Brain microvascular endothelial cell (primary cell): ENCODE results near the gene C6orf136.

Experiments
- DNase-seq: peaks from one replicate; pipeline ENCODE4 v3.0.0-alpha.2; 2020
- H3K27ac ChIP-seq: fragments of 250-450 bp; sonication (Bioruptor Pico); 2 replicates; pipeline ENCODE4 v1.5.1; 2020; ENCODE audit warnings: mild to moderate bottlenecking, moderate library complexity
- H3K27me3 ChIP-seq: fragments of 250-450 bp; sonication (Bioruptor Pico); replicated peaks from 2 replicates; pipeline ENCODE4 v1.5.1; 2020; ENCODE audit warnings: mild to moderate bottlenecking
- H3K36me3 ChIP-seq: fragments of 250-450 bp; sonication (Bioruptor Pico); replicated peaks from 2 replicates; pipeline ENCODE4 v1.5.1; 2020; ENCODE audit warnings: mild to moderate bottlenecking
- H3K4me3 ChIP-seq: 2 replicates; pipeline ENCODE4 v1.5.1; 2011; ENCODE audit warnings: low read depth, mild to moderate bottlenecking, control low read depth, low read length, moderate library complexity
- CTCF ChIP-seq: IDR thresholded peaks from 2 replicates; pipeline ENCODE4 v1.5.1; 2011; ENCODE audit warnings: low read depth, mild to moderate bottlenecking, moderate library complexity, low read length, control low read depth, inconsistent platforms; ENCODE audit errors: missing control alignments
- in situ Hi-C: cut with HindIII; loops from 2 replicates; pipeline ENCODE4 v1.10.0; 2017; ENCODE audit warnings: low sequenced_read_pairs, low pct_ligation_motif_present

C6orf136 gene

GRCh38 chr6:30676660-30677285, 29.8 kb downstream of the C6orf136 start:
- in situ Hi-C loops: no loop called here
- Histone ChIP-seq H3K27me3 (no peaks in the 10 kb centered on the region), H3K27ac (no peak overlapping the region), H3K36me3 (peaks cover 52% of the 10 kb centered on the region), H3K4me3 (no peak overlapping the region)
- no peak for TF ChIP-seq CTCF
- no peak for DNase-seq

- TF ChIP-seq CTCF: peak; percentile 98
- Histone ChIP-seq H3K36me3 (peaks cover 63% of the 10 kb centered on the region), H3K27me3 (no peaks in the 10 kb centered on the region), H3K27ac (no peak overlapping the region), H3K4me3 (peak overlapping the region; percentile 35)
- DNase-seq: peak; percentile 69
- in situ Hi-C loops: no loop called here
These were observed 32.2 kb downstream of the C6orf136 start for GRCh38 chr6:30678964-30679726.

- Histone ChIP-seq H3K36me3 (peaks cover 63% of the 10 kb centered on the region), H3K27me3 (no peaks in the 10 kb centered on the region), H3K4me3 (peak overlapping the region; percentile 26), H3K27ac (no peak overlapping the region)
- TF ChIP-seq CTCF: no peak
- in situ Hi-C loops: no loop called here
- no peak for DNase-seq
These were observed 33.0 kb downstream of the C6orf136 start for GRCh38 chr6:30679765-30680535.

- peak overlapping the region; percentile 84 for H3K27ac ChIP-seq
- no peak for DNase-seq
- no peaks in the 10 kb centered on the region for H3K27me3 ChIP-seq
- peaks cover 56% of the 10 kb centered on the region for H3K36me3 ChIP-seq
- peak overlapping the region; percentile 89 for H3K4me3 ChIP-seq
- in situ Hi-C loops: no loop called here
- TF ChIP-seq CTCF: no peak
These were observed 34.8 kb downstream of the C6orf136 start for GRCh38 chr6:30681766-30682142.

GRCh38 chr6:30682143-30683117, 35.5 kb downstream of the C6orf136 start:
- H3K27ac ChIP-seq: peak overlapping the region; percentile 84
- in situ Hi-C loops: no loop called here
- H3K36me3 ChIP-seq: peaks cover 49% of the 10 kb centered on the region
- peak overlapping the region; percentile 89 for H3K4me3 ChIP-seq
- peak; percentile 88 for DNase-seq
- no peak for TF ChIP-seq CTCF
- no peaks in the 10 kb centered on the region for H3K27me3 ChIP-seq
